ENCODE data around the gene RBM27. TPM values are rescaled to one million over a fixed set of nuclear protein-coding genes. Genes with fewer than 3 reads are reported as not detected.

RBM27 gene
- total RNA-seq, 1 donor from 2014 or later = 25.0 TPM

Other genes starting within 250 kb of the RBM27 start
- not detected for gene PLAC8L1, start 98.0 kb upstream of the RBM27 start, total RNA-seq (ENCODE audit: insufficient read depth, low replicate concordance)
- gene LARS1, start 21.0 kb upstream of the RBM27 start, total RNA-seq (ENCODE audit: insufficient read depth, low replicate concordance) = 53.7 TPM
- gene POU4F3, start 135.2 kb downstream of the RBM27 start, total RNA-seq (ENCODE audit: insufficient read depth, low replicate concordance) = not detected
- gene TCERG1, start 243.7 kb downstream of the RBM27 start, total RNA-seq (ENCODE audit: insufficient read depth, low replicate concordance) = 105 TPM

Data from umbilical cord (tissue), 1 donor.